ENCODE measurements around the gene GPC2.

The GPC2 gene

DNA sequence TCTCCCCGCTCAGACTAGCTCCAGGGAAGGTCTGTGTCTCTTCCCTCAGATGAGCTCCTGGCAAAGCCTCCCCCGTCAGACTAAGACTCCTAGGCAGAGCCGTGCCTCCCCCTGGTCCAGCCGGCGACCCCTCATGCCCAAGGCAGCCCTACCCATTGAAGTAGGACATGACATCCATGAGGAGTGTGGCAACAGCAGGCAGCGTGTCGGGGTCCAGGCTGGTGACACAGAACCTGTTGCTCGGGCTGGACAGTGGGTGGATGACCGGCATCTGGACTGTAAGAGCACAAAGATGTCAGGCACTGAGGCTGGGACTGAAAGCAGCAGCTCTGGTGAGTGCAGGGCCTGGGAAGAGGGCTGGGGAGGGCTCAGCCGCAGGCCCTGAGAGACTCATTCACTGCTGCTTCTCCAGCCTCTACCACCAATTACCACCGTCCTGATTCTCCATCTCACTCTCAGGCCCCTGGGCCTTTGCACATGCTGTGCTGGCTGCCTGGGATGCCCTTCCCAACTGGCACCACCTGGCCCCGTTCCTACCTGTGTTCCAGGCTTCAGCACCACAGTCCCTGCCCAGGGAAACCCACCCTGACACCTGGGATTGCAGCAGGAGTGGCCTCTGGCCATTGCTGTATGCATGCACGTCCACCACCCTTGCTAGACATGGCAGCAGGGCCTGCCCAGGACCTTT lies 45.4 kb upstream of the GPC2 start:
- Histone ChIP-seq H3K36me3 (ENCODE audit: control insufficient read depth, low read length) (peaks cover 78% of the 10 kb centered on the region), H3K9me2 (replicated peaks; ENCODE audit: control insufficient read depth, low read length) (no peaks in the 10 kb centered on the region), H3K4me1 (ENCODE audit: control insufficient read depth, low read length) (peaks cover 81% of the 10 kb centered on the region), H3K9me3 (ENCODE audit: control insufficient read depth, insufficient read depth, low read length) (no peaks in the 10 kb centered on the region), H3K4me3 (ENCODE audit: low read length) (peak overlapping the region; percentile 82), H4K20me1 (ENCODE audit: control insufficient read depth, insufficient read depth, low read depth, low read length) (peaks cover 7% of the 10 kb centered on the region), H3K27ac (ENCODE audit: low read depth, low read length) (peak overlapping the region; percentile 96), H3F3A (ENCODE audit: control insufficient read depth, insufficient read depth) (peaks cover 51% of the 10 kb centered on the region), H3K27me3 (ENCODE audit: control insufficient read depth, low read length) (no peaks in the 10 kb centered on the region), H3K4me2 (ENCODE audit: low read length) (peak overlapping the region; percentile 91), H3K79me2 (ENCODE audit: control insufficient read depth, low read length) (peaks cover 60% of the 10 kb centered on the region)
- TF ChIP-seq, protein P1, sequence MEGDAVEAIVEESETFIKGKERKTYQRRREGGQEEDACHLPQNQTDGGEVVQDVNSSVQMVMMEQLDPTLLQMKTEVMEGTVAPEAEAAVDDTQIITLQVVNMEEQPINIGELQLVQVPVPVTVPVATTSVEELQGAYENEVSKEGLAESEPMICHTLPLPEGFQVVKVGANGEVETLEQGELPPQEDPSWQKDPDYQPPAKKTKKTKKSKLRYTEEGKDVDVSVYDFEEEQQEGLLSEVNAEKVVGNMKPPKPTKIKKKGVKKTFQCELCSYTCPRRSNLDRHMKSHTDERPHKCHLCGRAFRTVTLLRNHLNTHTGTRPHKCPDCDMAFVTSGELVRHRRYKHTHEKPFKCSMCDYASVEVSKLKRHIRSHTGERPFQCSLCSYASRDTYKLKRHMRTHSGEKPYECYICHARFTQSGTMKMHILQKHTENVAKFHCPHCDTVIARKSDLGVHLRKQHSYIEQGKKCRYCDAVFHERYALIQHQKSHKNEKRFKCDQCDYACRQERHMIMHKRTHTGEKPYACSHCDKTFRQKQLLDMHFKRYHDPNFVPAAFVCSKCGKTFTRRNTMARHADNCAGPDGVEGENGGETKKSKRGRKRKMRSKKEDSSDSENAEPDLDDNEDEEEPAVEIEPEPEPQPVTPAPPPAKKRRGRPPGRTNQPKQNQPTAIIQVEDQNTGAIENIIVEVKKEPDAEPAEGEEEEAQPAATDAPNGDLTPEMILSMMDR (IDR thresholded peaks at IDR 0.05; ENCODE audit: low read depth, low read length, poor library complexity, severe bottlenecking), result no peak
- no peak for TF ChIP-seq EZH2phosphoT487 (IDR thresholded peaks at IDR 0.05; ENCODE audit: borderline replicate concordance, low read length)

DNA sequence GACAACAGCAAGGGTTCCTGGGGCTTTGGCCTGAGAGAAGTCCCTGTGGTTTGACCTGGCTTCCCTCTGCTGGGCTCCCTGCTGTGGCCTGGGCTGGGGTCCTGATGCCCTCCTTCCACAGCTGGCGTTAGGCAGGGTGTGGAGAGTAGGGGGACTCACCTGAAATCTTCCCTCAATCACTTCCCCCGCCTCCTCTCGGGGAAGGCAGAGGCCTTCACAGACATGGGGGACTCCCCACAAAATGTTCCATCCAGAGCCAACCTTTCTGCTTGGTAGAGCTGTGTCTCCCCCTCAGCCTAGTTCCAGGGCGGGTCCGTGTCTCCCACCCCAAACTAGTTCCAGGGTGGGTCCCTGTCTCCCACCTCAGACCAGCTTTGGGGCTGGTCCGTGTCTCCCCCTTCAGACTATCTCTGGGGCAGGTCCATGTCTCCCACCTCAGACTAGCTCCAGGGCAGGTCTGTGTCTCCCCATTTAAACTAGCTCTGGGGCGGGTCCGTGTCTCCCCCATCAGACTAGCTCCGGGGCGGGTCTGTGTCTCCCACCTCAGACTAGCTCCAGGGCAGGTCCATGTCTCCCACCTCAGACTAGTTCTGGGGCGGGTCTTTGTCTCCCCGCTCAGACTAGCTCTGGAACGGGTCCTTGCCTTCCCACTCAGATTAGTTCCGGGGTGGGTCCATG lies 44.7 kb upstream of the GPC2 start:
- H3K9me3 ChIP-seq (ENCODE audit: control insufficient read depth, insufficient read depth, low read length), result no peaks in the 10 kb centered on the region
- no peaks in the 10 kb centered on the region for H3K9me2 ChIP-seq (replicated peaks; ENCODE audit: control insufficient read depth, low read length)
- peak overlapping the region; percentile 96 for H3K27ac ChIP-seq (ENCODE audit: low read depth, low read length)
- peak overlapping the region; percentile 91 for H3K4me2 ChIP-seq (ENCODE audit: low read length)
- peaks cover 80% of the 10 kb centered on the region for H3K36me3 ChIP-seq (ENCODE audit: control insufficient read depth, low read length)
- H3F3A ChIP-seq (ENCODE audit: control insufficient read depth, insufficient read depth), result peaks cover 50% of the 10 kb centered on the region
- H3K79me2 ChIP-seq (ENCODE audit: control insufficient read depth, low read length), result peaks cover 60% of the 10 kb centered on the region
- peak overlapping the region; percentile 82 for H3K4me3 ChIP-seq (ENCODE audit: low read length)
- H4K20me1 ChIP-seq (ENCODE audit: control insufficient read depth, insufficient read depth, low read depth, low read length), result peaks cover 7% of the 10 kb centered on the region
- no peak for TF ChIP-seq EZH2phosphoT487 (IDR thresholded peaks at IDR 0.05; ENCODE audit: borderline replicate concordance, low read length)
- TF ChIP-seq, protein P1 (IDR thresholded peaks at IDR 0.05; ENCODE audit: low read depth, low read length, poor library complexity, severe bottlenecking), result no peak
- peaks cover 82% of the 10 kb centered on the region for H3K4me1 ChIP-seq (ENCODE audit: control insufficient read depth, low read length)
- H3K27me3 ChIP-seq (ENCODE audit: control insufficient read depth, low read length), result no peaks in the 10 kb centered on the region

DNA sequence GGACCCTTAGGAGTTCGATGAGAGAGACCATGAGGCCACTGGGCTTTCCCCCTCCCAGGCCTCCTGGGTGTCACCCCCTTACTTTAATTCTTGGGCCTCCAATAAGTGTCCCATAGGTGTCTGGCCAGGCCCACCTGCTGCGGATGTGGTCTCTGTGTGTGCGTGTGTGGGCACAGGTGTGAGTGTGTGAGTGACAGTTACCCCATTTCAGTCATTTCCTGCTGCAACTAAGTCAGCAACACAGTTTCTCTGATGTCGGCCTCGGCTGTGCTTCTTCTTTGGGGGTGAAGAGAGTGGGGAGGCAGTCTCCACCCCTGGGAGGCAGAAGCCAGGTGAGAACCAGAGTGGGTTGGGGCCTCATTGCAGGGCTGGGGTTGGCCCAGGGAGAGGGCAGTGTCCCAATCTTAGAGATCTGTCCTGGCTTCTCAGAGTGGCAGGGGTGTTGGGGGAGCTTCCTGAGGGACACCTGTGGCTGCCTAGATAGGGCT lies 44.1 kb upstream of the GPC2 start:
- Histone ChIP-seq H3K27me3 (ENCODE audit: control insufficient read depth, low read length) (no peaks in the 10 kb centered on the region), H4K20me1 (ENCODE audit: control insufficient read depth, insufficient read depth, low read depth, low read length) (peaks cover 7% of the 10 kb centered on the region), H3K36me3 (ENCODE audit: control insufficient read depth, low read length) (peaks cover 83% of the 10 kb centered on the region), H3K27ac (ENCODE audit: low read depth, low read length) (peak overlapping the region; percentile 96), H3K9me3 (ENCODE audit: control insufficient read depth, insufficient read depth, low read length) (no peaks in the 10 kb centered on the region), H3F3A (ENCODE audit: control insufficient read depth, insufficient read depth) (peaks cover 50% of the 10 kb centered on the region), H3K4me1 (ENCODE audit: control insufficient read depth, low read length) (peaks cover 82% of the 10 kb centered on the region), H3K4me3 (ENCODE audit: low read length) (peak overlapping the region; percentile 82), H3K4me2 (ENCODE audit: low read length) (peak overlapping the region; percentile 91), H3K9me2 (replicated peaks; ENCODE audit: control insufficient read depth, low read length) (no peaks in the 10 kb centered on the region), H3K79me2 (ENCODE audit: control insufficient read depth, low read length) (peaks cover 60% of the 10 kb centered on the region)
- TF ChIP-seq, protein P1 (IDR thresholded peaks at IDR 0.05; ENCODE audit: low read depth, low read length, poor library complexity, severe bottlenecking), result no peak
- no peak for TF ChIP-seq EZH2phosphoT487 (IDR thresholded peaks at IDR 0.05; ENCODE audit: borderline replicate concordance, low read length)

Measured in DOHH2 (cell line).